ENCODE data around the gene DOK5. TPM values are rescaled to one million over a fixed set of nuclear protein-coding genes. Genes with fewer than 3 reads are reported as not detected.
"Not testable (repeated sequence)": the region's sequence is repeated elsewhere in the genome, so short reads cannot be mapped to it uniquely, and the experiment has no call there.

DOK5 gene
- polyA plus RNA-seq, 4 donors: 9.4 to 34.3 (median 11.7) TPM

DNA sequence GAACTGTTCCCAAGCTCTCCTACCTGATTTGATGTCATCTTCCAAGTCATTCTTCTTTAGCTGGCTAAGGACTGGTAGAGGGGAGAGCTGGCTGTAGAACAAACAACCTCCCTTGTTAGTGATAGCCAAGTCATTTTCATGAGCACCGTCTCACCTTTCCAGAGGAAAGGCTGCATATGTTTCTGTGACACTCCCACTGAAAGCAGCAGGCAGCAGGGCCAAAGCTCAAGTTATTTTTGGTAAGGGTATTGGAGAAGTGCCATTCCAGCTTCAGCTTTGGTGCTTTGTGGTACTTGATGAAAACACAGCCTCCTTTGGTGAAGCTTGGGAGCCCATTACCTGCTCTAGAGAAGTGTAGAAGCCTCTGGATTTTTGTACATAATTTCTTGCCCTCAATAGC, 5.4 kb upstream of the DOK5 start:
- DNase-seq (ENCODE audit: low read depth in 4 of 4, low spot score in 3 of 4): no peak

DNA sequence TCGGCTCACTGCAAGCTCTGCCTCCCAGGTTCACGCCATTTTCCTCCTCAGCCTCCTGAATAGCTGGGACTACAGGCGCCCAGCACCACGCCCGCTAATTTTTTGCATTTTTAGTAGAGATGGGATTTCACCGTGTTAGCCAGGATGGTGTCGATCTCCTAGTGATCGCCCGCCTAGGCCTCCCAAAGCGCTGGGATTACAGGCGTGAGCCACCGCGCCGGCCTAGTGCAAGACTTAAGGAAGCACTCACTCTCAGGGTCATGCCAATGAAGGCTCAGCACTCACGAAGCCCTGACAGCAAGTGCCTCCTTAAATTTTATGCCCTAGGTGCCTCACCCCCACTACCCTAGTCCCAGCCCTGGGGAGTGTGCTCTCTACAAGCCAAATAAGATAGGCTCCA, 4.7 kb upstream of the DOK5 start:
- DNase-seq (ENCODE audit: low read depth in 4 of 4, low spot score in 3 of 4): no peak

- no peak for DNase-seq (ENCODE audit: low read depth in 4 of 4, low spot score in 3 of 4)
Measured at GRCh38 chr20:54472607-54473006, 2.8 kb upstream of the DOK5 start.

DNA sequence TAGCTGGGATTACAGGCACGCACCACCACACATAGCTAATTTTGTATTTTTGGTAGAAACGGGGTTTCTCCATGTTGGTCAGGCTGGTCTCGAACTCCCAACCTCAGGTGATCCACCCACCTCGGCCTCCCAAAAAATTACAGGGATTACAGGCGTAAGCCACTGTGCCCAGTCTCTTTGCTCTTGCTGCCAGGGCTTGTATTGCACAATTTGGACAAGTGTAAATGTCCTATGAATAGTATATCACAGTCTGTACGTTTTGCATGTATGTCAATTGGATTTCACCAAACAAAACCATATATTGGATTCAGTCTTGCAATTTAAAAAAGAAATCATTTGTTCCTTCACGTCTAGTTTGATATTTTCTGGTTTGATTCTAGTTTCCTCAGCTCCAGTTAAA, 2.1 kb upstream of the DOK5 start:
- no peak for DNase-seq (ENCODE audit: low read depth in 4 of 4, low spot score in 3 of 4)

GRCh38 chr20:54474046-54474445, 1.3 kb upstream of the DOK5 start:
- no peak for DNase-seq (ENCODE audit: low read depth in 4 of 4, low spot score in 3 of 4)

GRCh38 chr20:54474866-54475265, 527 bp upstream of the DOK5 start:
- no peak for DNase-seq (ENCODE audit: low read depth in 4 of 4, low spot score in 3 of 4)

DNA sequence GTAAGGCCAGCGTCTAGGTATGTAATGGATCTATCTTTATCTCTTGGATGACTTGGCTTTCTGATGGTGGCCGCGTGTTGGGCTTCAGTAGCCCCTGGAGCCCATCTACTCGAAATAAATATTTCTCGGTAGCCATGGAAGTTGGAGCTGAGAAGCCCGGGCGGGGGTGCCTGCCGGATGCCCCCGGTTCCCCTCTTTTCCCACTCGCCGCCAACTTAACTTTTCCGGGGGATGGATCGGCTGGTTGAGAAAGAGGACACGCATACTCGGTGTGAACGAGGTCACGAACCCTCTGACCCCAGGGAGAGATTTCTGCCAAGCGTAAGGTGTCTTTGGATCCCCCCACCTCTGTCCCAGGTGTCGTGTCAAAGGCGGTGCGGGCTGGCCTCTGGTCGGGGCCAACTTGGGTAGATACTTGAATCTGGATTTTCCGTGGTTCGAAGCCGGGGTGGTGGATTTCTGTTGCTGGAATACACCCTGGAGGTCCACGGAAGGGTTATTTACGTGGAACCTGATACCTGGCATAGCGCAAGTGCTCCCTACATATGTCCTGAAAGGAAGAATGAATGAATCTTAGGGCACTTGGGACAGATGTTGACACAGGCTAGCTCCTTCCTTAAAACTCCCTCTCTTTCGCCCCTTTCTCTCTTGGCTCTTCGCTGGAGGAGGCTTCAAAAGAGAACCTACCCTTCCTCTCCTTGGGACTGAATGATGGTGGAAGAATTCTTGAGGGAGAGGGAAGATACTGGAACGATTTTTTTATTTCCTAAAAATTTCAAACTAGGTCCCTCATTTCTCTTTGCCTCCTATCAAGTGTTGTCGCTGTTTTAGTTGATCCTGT, 996 bp downstream of the DOK5 start:
- DNase-seq (ENCODE audit: low read depth in 4 of 4, low spot score in 3 of 4): no peak

- DNase-seq (ENCODE audit: low read depth in 4 of 4, low spot score in 3 of 4): no peak
Measured at GRCh38 chr20:54477191-54477955, 2.0 kb downstream of the DOK5 start.

DNA sequence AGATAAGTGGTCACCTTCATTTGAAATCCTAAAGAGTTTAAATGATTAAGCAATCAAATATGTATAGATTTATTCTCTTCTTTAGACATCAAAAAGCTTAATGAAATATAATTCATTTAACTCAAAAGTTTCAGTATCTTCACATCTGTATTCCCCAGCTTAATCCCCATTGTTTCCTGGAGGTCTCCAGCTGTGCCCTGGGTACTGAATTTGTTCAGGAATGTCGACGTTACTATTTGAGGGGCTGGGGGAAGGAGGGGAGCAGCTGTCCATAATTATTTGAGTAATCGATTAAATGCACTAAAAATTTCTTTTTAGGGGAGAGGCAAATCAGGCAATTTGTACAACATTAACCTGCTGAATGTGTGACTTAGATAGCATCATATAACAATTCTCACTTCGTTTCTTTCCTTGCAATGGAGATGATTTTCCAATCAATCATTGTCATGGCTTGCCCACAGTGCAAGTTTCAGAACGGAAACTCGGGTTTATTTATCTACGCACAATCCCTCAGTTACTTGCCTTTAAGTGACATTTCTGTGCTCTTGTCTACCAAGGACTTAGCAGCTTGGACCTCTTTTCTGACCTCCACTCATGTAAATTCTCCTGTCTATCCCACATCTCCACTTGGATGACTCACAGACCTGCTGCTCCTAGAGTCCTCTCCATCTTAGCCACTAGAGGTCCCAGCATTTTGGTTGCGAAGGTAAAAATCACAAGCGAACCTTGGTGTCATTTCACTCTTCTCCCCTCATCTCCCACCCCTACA, 3.9 kb downstream of the DOK5 start:
- DNase-seq (ENCODE audit: low read depth in 4 of 4, low spot score in 3 of 4): no peak

- DNase-seq (ENCODE audit: low read depth in 4 of 4, low spot score in 3 of 4): not testable (repeated sequence)
Measured at GRCh38 chr20:54479937-54480336, 4.5 kb downstream of the DOK5 start.

DNA sequence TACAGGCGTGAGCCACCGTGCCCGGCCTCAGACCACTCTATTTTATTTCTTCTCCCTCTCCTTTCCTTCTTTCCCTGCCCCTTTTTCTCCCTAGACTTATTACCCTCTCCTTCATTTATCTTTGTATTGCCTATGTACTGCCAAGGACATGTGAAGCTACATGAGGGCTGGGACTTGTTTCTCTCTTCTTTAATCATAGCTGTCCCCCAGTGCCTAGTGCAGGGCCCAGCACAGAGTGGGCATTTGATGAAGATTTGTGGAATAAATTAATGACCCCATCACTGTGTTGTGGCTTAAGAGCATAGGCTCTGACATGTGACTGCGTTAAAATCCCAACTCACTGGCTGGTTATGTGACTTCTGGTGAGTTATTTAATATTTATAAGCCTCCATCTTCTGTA, 6.0 kb downstream of the DOK5 start:
- no peak for DNase-seq (ENCODE audit: low read depth in 4 of 4, low spot score in 3 of 4)

DNA sequence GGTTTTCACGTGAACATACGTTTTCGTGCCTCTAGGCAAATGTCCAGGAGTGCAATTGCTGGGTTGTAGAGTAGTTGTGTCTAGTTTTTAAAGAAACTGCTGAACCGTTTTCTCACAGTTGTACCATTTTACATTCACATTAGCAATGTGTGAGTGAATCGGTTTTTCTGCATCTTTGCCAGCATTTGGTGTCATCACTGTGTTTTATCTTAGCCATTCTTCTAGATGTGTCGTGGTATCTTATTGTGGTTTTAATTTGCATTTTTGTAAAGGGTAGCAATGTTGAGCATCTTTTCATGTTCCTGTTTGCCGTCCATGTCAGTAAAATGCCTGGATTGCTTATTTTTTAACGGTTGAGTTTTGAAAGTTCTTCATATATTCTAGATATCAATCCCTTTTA, 10.2 kb downstream of the DOK5 start:
- no peak for DNase-seq (ENCODE audit: low read depth in 4 of 4, low spot score in 3 of 4)

GRCh38 chr20:54486585-54486984, 11.2 kb downstream of the DOK5 start:
- no peak for DNase-seq (ENCODE audit: low read depth in 4 of 4, low spot score in 3 of 4)

DNA sequence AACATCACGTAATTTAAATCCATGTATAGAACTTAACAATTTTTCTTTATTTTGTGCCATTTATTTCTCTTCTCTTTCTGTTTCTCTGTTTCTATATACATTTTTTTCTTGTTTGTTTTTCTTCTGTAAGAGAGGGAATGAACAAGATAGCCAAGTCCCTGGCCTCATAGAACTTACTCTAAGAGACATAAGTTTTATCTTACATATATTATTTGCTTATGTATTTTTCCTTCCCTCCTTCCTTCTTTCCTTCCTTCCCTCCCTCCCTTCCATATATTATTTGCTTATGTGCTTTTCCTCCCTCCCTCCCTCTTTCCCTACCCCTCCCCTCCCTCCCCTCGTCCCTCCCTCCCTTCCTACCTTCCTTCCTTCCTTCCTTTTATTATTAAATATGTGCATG, 13.0 kb downstream of the DOK5 start:
- DNase-seq (ENCODE audit: low read depth in 4 of 4, low spot score in 3 of 4): no peak

DNA sequence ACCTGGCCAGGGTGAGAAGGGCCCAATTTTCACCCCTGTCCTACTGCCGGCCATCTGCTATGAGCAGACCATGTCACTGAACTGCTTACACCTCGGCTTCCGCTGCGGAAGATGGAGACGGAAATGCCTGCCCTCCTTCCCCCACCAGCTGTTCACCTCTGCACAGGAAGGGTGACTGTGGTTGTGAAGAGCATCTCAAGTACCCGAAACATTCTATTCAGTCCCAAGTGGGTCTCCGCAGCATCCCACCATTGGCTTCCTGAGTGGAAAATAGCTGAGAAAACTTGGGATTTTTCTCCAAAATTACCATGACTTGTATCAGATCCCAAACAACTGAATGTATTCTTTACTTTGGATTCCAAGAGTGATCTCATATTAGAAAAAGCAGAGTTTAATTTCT, 16.1 kb downstream of the DOK5 start:
- DNase-seq (ENCODE audit: low read depth in 4 of 4, low spot score in 3 of 4): no peak

- no peak for DNase-seq (ENCODE audit: low read depth in 4 of 4, low spot score in 3 of 4)
Measured at GRCh38 chr20:54494303-54495006, 19.1 kb downstream of the DOK5 start.

DNA sequence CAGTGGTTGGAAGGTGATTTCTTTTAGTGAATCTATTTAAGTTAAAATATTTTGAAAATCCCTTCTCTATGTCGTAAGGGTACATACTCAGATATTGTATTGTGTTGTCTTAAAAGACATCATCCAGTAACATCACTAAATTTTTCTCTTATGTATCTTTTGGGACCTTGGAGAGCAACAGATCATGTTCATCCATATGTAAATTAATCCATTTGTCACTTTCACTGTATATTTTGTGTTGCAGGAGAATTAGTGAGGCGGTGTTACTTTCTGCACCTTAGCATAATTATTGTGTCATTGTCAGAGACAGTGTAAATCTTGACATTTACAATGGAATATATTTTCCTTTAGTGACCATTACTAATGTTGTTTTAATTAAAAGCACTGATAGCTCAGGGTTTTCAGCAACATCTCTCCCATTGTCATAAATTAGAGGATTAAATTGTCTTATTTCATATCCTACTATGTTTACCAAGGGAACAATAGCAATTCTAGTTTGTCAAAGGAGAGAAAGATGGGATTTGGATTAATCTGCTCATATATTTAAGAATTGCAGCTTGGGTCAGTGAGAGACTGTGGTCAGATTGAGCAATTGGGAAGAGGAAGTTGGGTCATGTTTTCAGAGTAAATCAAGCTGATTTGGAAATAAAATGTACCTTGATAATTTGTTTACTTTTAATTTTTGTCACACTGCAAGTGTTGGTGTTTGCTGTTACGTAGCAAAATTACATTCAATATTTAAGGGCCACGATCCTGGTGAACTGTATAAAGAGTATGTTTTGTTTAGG, 22.7 kb downstream of the DOK5 start:
- no peak for DNase-seq (ENCODE audit: low read depth in 4 of 4, low spot score in 3 of 4)

GRCh38 chr20:54499111-54499510, 23.7 kb downstream of the DOK5 start:
- no peak for DNase-seq (ENCODE audit: low read depth in 4 of 4, low spot score in 3 of 4)

DNA sequence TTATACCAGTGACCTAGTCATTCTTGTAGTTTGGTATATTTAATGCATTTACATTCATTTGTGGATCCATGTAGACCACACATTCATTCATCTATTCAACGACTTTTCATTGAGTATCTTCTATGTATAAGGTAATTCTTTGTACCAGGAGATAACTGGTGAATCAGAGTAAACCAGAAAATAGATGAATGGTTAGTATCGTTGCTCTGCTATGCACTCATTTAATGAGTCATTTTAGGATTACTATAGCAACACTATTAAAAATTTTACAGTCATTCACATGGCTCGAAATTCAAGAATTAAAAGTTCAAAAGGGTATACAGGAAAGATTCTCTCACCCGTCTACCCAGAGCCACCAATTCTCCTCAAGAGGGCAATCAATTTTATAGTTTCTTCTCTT, 26.8 kb downstream of the DOK5 start:
- DNase-seq (ENCODE audit: low read depth in 4 of 4, low spot score in 3 of 4): no peak

DNA sequence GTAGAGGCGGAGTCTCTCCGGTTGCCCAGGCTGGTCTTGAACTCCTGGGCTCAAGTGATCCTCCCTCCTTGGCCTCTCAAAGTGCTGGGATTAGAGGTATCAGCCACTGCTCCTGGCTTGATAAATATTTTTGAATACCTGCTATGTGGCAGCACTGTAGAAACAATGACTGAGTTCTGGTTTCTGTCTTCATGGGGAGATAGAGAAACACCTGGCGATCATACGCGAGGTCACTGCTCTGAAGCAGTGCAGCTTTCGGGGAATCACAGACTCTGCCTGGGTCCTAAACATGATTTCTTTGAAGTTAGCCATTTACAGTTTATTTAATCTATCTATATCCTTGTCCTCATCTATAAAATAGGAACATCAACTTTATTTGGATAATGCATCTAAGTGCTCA, 31.2 kb downstream of the DOK5 start:
- no peak for DNase-seq (ENCODE audit: low read depth in 4 of 4, low spot score in 3 of 4)
